T-helper 1 cell treated with Interleukin-12 subunit alpha and Interleukin-12 subunit beta and Interleukin-4 antibody, amounts not matched to agents 30 μg/mL and 1 μg/mL, for 36 hours (primary cell): ENCODE data around the gene TRAPPC10.

ENCODE experiments used
- H3K27ac Mint-ChIP-seq: one replicate; pipeline ENCODE4 v1.8.0; 2021; ENCODE audit warnings: mild to moderate bottlenecking, mixed read lengths
- H3K27me3 Mint-ChIP-seq: one replicate; pipeline ENCODE4 v1.8.0; 2021; ENCODE audit warnings: low read depth, mixed read lengths
- H3K36me3 Mint-ChIP-seq: one replicate; pipeline ENCODE4 v1.8.0; 2021; ENCODE audit warnings: low read depth, mixed read lengths
- H3K4me1 Mint-ChIP-seq: one replicate; pipeline ENCODE4 v1.8.0; 2021; ENCODE audit warnings: low read depth, mixed read lengths
- H3K4me3 Mint-ChIP-seq: one replicate; pipeline ENCODE4 v1.8.0; 2021; ENCODE audit warnings: mild to moderate bottlenecking, moderate library complexity, mixed read lengths
- H3K9me3 Mint-ChIP-seq: one replicate; pipeline ENCODE4 v1.8.0; 2021; ENCODE audit warnings: mixed read lengths

The TRAPPC10 gene

GRCh38 chr21:44024257-44024656 lies 12.1 kb downstream of the TRAPPC10 start:
- Mint-ChIP-seq H3K27me3 (no peaks in the 10 kb centered on the region), H3K4me3 (no peak overlapping the region), H3K4me1 (peaks cover 58% of the 10 kb centered on the region), H3K9me3 (no peaks in the 10 kb centered on the region), H3K36me3 (peaks cover 9% of the 10 kb centered on the region), H3K27ac (no peak overlapping the region)

GRCh38 chr21:44024887-44025353 lies 12.8 kb downstream of the TRAPPC10 start:
- H3K27ac Mint-ChIP-seq: no peak overlapping the region
- H3K4me3 Mint-ChIP-seq: no peak overlapping the region
- H3K27me3 Mint-ChIP-seq: no peaks in the 10 kb centered on the region
- peaks cover 56% of the 10 kb centered on the region for H3K4me1 Mint-ChIP-seq
- H3K9me3 Mint-ChIP-seq: no peaks in the 10 kb centered on the region
- H3K36me3 Mint-ChIP-seq: peaks cover 9% of the 10 kb centered on the region

GRCh38 chr21:44027607-44028286 lies 15.6 kb downstream of the TRAPPC10 start:
- no peak overlapping the region for H3K4me3 Mint-ChIP-seq
- H3K4me1 Mint-ChIP-seq: peaks cover 54% of the 10 kb centered on the region
- no peaks in the 10 kb centered on the region for H3K27me3 Mint-ChIP-seq
- H3K27ac Mint-ChIP-seq: no peak overlapping the region
- peaks cover 12% of the 10 kb centered on the region for H3K36me3 Mint-ChIP-seq
- no peaks in the 10 kb centered on the region for H3K9me3 Mint-ChIP-seq

GRCh38 chr21:44028287-44028659 lies 16.2 kb downstream of the TRAPPC10 start:
- no peak overlapping the region for H3K27ac Mint-ChIP-seq
- peaks cover 15% of the 10 kb centered on the region for H3K36me3 Mint-ChIP-seq
- H3K4me3 Mint-ChIP-seq: no peak overlapping the region
- H3K9me3 Mint-ChIP-seq: no peaks in the 10 kb centered on the region
- no peaks in the 10 kb centered on the region for H3K27me3 Mint-ChIP-seq
- H3K4me1 Mint-ChIP-seq: peaks cover 52% of the 10 kb centered on the region

GRCh38 chr21:44029460-44030087 lies 17.5 kb downstream of the TRAPPC10 start:
- H3K4me1 Mint-ChIP-seq: peaks cover 46% of the 10 kb centered on the region

GRCh38 chr21:44035244-44035643 lies 23.1 kb downstream of the TRAPPC10 start:
- no peak overlapping the region for H3K4me3 Mint-ChIP-seq
- H3K9me3 Mint-ChIP-seq: no peaks in the 10 kb centered on the region
- no peaks in the 10 kb centered on the region for H3K27me3 Mint-ChIP-seq
- H3K36me3 Mint-ChIP-seq: peaks cover 45% of the 10 kb centered on the region
- peak overlapping the region; percentile 23 for H3K27ac Mint-ChIP-seq
- H3K4me1 Mint-ChIP-seq: peaks cover 17% of the 10 kb centered on the region

More at GRCh38 chr21:44029460-44030087, 17.5 kb downstream of the TRAPPC10 start:
- Mint-ChIP-seq H3K27me3 (no peaks in the 10 kb centered on the region), H3K36me3 (peaks cover 22% of the 10 kb centered on the region), H3K27ac (no peak overlapping the region), H3K9me3 (no peaks in the 10 kb centered on the region), H3K4me3 (no peak overlapping the region)

GRCh38 chr21:44038063-44038462 lies 26.0 kb downstream of the TRAPPC10 start:
- H3K36me3 Mint-ChIP-seq: peaks cover 45% of the 10 kb centered on the region
- H3K9me3 Mint-ChIP-seq: no peaks in the 10 kb centered on the region
- no peaks in the 10 kb centered on the region for H3K27me3 Mint-ChIP-seq
- H3K4me3 Mint-ChIP-seq: no peak overlapping the region
- no peak overlapping the region for H3K27ac Mint-ChIP-seq
- peaks cover 13% of the 10 kb centered on the region for H3K4me1 Mint-ChIP-seq

- Mint-ChIP-seq H3K27ac (peak overlapping the region; percentile 50), H3K27me3 (no peaks in the 10 kb centered on the region), H3K4me3 (no peak overlapping the region), H3K9me3 (no peaks in the 10 kb centered on the region), H3K36me3 (peaks cover 37% of the 10 kb centered on the region), H3K4me1 (peaks cover 15% of the 10 kb centered on the region)
These were observed 27.7 kb downstream of the TRAPPC10 start for GRCh38 chr21:44039828-44040227.

- no peaks in the 10 kb centered on the region for H3K27me3 Mint-ChIP-seq
- H3K36me3 Mint-ChIP-seq: peaks cover 20% of the 10 kb centered on the region
- no peaks in the 10 kb centered on the region for H3K9me3 Mint-ChIP-seq
- peaks cover 14% of the 10 kb centered on the region for H3K4me1 Mint-ChIP-seq
- no peak overlapping the region for H3K27ac Mint-ChIP-seq
- no peak overlapping the region for H3K4me3 Mint-ChIP-seq
These were observed 31.5 kb downstream of the TRAPPC10 start for GRCh38 chr21:44043613-44044012.

GRCh38 chr21:44046734-44047133 lies 34.6 kb downstream of the TRAPPC10 start:
- H3K4me1 Mint-ChIP-seq: peaks cover 17% of the 10 kb centered on the region

GRCh38 chr21:44047996-44048560 lies 36.0 kb downstream of the TRAPPC10 start:
- no peak overlapping the region for H3K4me3 Mint-ChIP-seq
- H3K27ac Mint-ChIP-seq: peak overlapping the region; percentile 31
- peaks cover 27% of the 10 kb centered on the region for H3K36me3 Mint-ChIP-seq
- no peaks in the 10 kb centered on the region for H3K9me3 Mint-ChIP-seq
- no peaks in the 10 kb centered on the region for H3K27me3 Mint-ChIP-seq
- H3K4me1 Mint-ChIP-seq: peaks cover 17% of the 10 kb centered on the region

More at GRCh38 chr21:44046734-44047133, 34.6 kb downstream of the TRAPPC10 start:
- H3K27me3 Mint-ChIP-seq: no peaks in the 10 kb centered on the region
- no peaks in the 10 kb centered on the region for H3K9me3 Mint-ChIP-seq
- H3K27ac Mint-ChIP-seq: no peak overlapping the region
- H3K36me3 Mint-ChIP-seq: peaks cover 24% of the 10 kb centered on the region
- H3K4me3 Mint-ChIP-seq: no peak overlapping the region

- H3K4me3 Mint-ChIP-seq: no peak overlapping the region
- H3K4me1 Mint-ChIP-seq: peaks cover 16% of the 10 kb centered on the region
- H3K27me3 Mint-ChIP-seq: no peaks in the 10 kb centered on the region
- peaks cover 26% of the 10 kb centered on the region for H3K36me3 Mint-ChIP-seq
- H3K27ac Mint-ChIP-seq: peak overlapping the region; percentile 59
- H3K9me3 Mint-ChIP-seq: no peaks in the 10 kb centered on the region
These were observed 37.1 kb downstream of the TRAPPC10 start for GRCh38 chr21:44049182-44049581.

- H3K36me3 Mint-ChIP-seq: peaks cover 25% of the 10 kb centered on the region
- no peaks in the 10 kb centered on the region for H3K9me3 Mint-ChIP-seq
- peak overlapping the region; percentile 59 for H3K27ac Mint-ChIP-seq
- H3K4me3 Mint-ChIP-seq: no peak overlapping the region
- peaks cover 18% of the 10 kb centered on the region for H3K4me1 Mint-ChIP-seq
- H3K27me3 Mint-ChIP-seq: no peaks in the 10 kb centered on the region
These were observed 37.5 kb downstream of the TRAPPC10 start for GRCh38 chr21:44049606-44050005.

- H3K4me3 Mint-ChIP-seq: no peak overlapping the region
- H3K36me3 Mint-ChIP-seq: peaks cover 23% of the 10 kb centered on the region
- H3K9me3 Mint-ChIP-seq: no peaks in the 10 kb centered on the region
- H3K27ac Mint-ChIP-seq: no peak overlapping the region
- peaks cover 19% of the 10 kb centered on the region for H3K4me1 Mint-ChIP-seq
- no peaks in the 10 kb centered on the region for H3K27me3 Mint-ChIP-seq
These were observed 38.2 kb downstream of the TRAPPC10 start for GRCh38 chr21:44050276-44050675.

GRCh38 chr21:44051462-44051941 lies 39.4 kb downstream of the TRAPPC10 start:
- Mint-ChIP-seq H3K9me3 (no peaks in the 10 kb centered on the region), H3K27ac (no peak overlapping the region), H3K4me1 (peaks cover 23% of the 10 kb centered on the region), H3K36me3 (peaks cover 32% of the 10 kb centered on the region), H3K4me3 (no peak overlapping the region), H3K27me3 (no peaks in the 10 kb centered on the region)
